Right forelimb (tissue), 1 donor: ENCODE results near the gene GPC2.
A peak's percentile ranks its signal among the peaks of the same experiment; 100 is the strongest.
"Not testable (repeated sequence)": the region's sequence is repeated elsewhere in the genome, so short reads cannot be mapped to it uniquely, and the experiment has no call there.

Source experiments
- DNase-seq: peaks from one replicate; pipeline ENCODE4 v3.0.0-alpha.2; 2018

GPC2 gene

DNA sequence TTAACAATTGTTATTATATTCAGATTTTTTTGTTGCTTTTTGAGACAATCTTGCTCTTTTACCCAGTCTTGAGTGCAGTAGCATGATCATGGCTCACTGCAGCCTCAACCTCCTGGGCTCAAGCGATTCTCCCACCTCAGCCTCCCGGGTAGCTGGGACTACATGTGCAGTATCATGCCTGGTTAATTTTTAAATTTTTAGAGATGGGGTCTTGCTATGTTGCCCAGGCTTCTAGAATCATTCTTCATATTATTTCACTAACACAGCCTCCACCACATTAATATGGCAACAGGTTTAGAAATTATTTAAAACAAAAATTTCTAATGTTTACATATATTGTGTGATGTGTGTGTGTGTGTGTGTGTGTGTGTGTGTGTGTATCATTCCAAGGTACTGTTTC, 29.9 kb downstream of the GPC2 start:
- no peak for DNase-seq

GRCh38 chr7:100146350-100146749, 30.8 kb downstream of the GPC2 start:
- not testable (repeated sequence) for DNase-seq

GRCh38 chr7:100142461-100142860, 34.7 kb downstream of the GPC2 start:
- DNase-seq, result no peak

DNA sequence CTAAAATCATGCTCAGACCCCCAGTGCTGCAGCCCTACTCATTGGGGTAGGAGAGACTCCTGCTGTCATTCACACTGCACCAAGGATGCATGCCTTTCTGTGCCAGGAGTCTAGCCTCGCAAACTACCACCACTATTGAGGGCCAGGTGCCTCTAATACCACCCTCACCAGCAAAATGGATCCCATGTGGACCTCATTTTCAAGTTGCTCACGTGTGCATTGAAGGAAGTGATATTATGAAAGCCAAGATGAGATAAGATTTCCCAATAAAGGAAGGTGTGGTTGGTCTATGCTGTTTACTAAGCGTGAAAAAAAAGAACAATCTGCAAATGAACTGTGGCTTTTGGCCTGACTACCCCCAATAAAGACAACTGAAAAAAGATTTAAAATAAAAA, 35.6 kb downstream of the GPC2 start:
- DNase-seq, result no peak

DNA sequence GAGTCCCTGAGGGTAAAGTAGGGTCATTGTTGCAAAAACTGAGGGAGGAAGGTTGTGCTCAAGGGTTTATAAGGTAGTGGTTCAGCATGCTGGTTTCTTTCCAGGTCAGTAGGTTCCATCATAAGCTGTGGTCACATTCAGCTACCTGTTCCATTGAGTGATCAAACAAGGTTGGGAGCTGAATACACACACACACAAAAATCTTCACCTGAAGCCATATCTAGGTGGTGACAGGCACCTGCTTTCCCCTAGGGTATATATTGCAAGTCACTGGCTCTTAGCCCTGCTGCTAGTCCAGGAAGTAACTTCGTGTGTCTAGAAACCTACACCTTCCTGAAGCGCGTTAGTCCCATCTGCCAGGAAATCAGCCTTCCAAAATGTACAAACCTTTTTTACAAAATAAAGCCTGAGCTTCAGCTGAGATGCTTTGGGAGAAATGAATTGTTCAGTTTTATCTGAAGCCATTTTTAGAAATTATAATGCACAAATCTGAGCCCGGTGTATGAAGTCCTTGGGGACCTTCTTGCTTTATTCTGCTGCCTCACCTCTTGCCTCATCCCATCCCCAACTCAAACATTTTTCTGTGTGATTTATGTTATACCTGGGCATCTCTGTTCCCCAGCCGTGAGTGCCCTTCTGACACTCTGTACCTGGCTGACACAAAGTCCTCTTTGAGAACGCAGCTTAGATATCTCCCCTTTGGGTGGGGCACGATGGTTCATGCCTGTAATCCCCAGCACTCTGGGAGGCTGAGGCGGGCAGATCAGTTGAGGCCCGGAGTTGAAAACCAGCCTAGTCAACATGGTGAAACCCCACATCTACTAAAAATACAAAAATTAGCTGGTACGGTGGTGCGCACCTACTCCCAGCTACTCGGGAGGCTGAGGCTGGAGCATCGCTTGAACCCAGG, 39.1 kb downstream of the GPC2 start:
- DNase-seq, result no peak

DNA sequence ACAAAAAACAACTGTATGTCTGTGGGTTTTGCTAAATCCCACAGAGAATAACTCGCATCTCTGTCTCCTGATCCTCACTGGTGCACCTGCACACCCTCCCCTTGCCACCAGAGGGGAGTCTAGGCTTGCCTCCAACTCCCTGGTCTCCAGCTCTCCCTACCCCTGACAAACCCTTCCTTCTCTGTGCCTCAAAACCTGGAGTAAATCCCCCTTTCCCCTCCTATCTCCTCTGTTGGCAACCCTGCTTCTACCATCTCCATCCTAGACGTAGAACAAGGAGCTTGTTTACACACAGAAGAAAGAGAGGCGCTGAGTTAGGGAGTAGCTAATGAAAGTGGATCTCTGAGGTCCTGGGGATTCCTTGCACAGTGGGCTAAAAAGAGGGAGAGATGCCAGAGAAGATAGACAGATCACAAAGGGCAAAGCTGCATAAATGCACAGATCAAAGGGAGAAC, 44.5 kb downstream of the GPC2 start:
- no peak for DNase-seq

DNA sequence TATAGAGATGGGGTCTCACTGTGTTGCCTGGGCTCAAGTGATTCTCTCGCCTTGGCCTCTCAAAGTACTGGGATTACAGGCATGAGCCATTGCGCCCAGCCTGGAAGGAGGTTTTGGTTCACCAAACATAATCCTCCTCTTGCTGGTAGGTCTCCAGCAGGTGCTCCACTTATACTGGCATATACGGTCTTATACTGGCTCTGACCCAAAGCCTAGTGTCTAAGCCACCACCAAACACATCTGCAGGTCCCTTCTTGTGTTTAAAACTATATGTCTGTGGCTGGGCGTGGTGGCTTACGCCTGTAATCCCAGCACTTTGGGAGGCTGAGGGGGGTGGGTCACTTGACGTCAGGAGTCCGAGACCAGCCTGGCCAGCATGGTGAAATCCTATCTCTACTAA, 45.1 kb downstream of the GPC2 start:
- DNase-seq, result no peak

GRCh38 chr7:100130608-100131453, 46.4 kb downstream of the GPC2 start:
- peak; percentile 88 for DNase-seq

DNA sequence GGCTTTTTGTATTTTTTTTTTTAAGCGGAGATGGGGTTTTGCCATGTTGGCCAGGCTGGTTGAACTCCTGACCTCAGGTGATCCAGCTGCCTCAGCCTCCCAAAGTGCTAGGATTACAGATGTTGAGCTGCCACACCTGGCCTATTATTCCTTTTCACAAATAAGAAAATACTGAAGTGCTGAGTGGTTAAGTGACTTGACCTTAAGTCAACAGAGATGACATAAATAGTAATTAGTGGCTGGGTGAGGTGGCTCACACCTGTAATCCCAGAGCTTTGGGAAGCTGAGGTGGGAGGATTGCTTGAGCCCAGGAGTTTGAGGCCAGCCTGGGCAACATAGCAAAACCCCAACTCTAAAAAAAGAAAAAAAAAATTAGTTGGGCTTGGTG, 47.0 kb downstream of the GPC2 start:
- not testable (repeated sequence) for DNase-seq

DNA sequence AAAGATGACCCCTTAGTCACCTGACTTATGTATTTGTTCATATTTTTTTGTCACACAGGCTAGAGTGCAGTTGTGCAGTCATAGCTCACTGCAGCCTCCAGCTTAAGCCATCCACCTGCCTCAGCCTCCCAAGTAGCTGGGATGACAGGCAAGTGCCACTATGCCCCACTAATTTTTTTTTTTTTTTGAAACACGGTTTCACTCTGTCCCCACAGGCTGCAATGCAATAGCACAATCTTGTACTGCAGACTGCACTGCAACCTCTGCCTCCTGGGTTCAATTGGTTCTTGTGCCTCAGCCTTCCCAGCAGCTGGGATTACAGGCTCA, 48.6 kb downstream of the GPC2 start:
- no peak for DNase-seq

GRCh38 chr7:100127866-100128636, 49.1 kb downstream of the GPC2 start:
- peak; percentile 54 for DNase-seq

GRCh38 chr7:100126931-100127865, 50.0 kb downstream of the GPC2 start, which contains the start of gene MBLAC1:
Gene MBLAC1, plus strand, starts transcription at chr7:100126967. Its CDS starts 429 bp downstream, at chr7:100127396.
- DNase-seq, result peak; percentile 95

DNA sequence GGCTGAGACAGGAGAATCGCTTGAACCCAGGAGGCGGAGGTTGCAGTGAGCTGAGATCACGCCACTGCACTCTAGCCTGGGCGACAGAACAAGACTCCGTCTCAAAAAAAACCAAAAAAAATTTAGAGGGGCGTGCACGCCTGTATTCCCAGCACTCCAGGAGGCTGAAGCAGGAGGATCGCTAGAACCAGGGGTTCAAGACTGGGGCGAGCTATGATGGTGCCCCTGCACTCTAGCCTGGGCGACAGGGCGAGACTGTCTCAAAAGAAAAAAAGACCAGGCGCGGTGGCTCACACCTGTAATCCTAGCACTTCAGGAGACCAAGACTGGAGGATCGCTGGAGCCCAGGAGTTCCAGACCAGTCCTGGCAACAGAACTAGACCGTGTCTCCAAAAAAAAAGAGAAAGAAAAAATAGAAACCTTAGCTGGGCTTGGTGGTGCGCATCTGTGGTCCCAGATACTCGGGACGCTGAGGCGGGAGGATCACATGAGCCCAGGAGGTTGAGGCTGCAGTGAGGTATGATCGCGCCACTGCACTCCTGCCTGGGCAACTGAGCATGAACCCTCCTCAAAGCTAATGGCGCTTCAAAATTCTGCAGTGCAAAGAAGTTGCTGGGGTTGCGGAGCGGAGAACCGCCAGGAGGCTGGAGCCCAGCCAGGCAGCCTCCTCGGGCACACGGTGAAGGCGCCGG, 50.8 kb downstream of the GPC2 start:
- DNase-seq, result no peak

GRCh38 chr7:100124301-100125230, 52.6 kb downstream of the GPC2 start:
- no peak for DNase-seq

DNA sequence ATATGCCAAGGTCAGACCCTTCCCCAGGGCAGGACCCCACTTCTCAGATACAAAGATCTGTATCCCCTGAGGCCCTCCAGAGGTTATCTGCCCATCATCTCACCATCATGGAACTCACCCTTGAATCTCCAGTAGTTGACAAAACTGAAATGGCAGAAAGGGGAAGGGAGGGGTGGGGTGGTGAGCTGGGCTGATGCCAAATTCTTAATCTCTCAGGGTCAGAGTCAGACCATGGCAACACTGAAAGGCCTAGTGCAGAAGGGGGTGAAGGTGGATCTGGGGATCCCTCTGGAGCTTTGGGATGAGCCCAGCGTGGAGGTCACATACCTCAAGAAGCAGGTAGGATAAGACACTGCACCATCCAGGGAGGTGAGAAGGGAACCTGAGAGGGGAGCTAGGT, 54.6 kb downstream of the GPC2 start:
- DNase-seq, result no peak

- no peak for DNase-seq
These were observed 55.1 kb downstream of the GPC2 start for GRCh38 chr7:100122067-100122466.

DNA sequence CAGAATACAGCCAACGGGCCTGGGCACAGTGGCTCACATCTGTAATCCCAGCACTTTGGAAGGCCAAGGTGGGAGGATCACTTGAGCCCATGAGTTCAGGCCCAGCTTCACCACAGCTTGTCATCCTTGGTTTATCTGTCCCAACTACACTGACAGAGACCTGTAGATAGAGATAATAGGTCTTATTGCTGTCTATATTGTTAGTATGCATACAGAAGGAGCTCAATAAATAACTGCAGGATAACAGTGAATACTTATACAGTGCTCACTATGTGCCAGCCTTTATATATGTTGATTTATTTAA, 56.5 kb downstream of the GPC2 start:
- no peak for DNase-seq

DNA sequence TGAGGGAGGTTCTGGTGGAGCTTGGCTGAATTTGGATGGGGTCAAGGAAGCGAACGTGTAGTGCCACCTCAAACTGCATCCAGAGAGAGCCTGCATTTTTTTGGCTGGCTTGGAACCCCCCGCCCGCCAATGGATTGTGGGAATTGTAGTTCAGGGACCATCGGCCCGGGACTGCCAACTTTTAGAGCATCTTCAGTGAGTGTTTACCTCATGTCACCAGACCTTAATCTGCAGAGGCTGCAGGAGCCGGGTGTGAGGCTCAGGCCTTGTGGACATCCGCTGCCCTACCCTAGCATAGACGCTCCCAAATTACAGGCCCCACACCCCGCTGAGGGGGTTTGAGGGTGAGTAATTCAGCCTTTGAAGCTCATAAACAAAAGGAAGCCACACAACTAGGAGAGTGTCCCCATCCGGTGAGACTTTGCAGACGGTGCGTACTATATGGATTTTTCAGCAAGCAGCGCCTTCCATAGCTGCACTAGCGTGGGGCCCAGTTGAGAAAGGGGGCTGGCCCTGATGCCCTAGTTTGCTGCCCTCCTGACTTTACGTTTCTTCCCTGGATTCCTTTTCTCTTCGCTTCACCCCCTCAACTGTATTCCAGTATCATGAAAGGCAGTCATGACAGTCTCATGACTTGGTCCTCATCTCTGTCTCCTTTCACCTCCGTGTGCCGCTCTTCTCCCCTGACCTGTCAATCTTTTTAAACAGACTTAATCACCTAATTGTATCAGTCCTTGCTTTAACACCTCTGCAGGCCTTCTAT, 57.0 kb downstream of the GPC2 start:
- DNase-seq, result peak; percentile 87
